Measurements from ENCODE around the gene CAV1. TPM values are rescaled to one million over a fixed set of nuclear protein-coding genes. Genes with fewer than 3 reads are reported as not detected.
A peak's percentile ranks its signal among the peaks of the same experiment; 100 is the strongest.

The CAV1 gene
- total and polyA plus RNA-seq, 12 donors = 93.0 to 364 (median 274) TPM

DNA sequence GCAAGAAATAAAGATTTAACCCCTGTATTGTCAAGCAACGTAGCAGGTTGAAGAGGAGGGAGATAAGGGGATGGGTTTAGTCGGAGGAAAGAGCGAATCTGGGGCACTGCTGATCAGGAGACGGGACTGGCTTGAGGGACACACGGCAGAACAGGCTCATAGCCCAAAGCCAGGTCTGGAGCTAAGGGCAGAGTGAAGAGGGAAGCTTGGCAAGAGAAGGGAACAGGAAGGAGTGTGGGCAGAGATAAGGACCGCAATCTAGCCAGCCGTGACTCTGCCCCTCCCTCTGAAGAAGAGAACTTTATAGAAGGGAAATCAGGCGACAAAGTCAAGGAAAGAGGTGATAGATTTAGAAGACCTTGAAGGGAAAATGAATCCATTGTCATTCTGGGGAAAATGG lies 67.6 kb downstream of the CAV1 start:
- peaks cover 0 to 33% (median 30%) of the 10 kb centered on the region in 9 donors for H3K4me1 ChIP-seq
- WGBS, 2 donors = 20 to 21% methylated on average over 8 of the region's 8 CpGs
- peak; percentile 39 to 92 (median 75) for ATAC-seq
- no peaks in the 10 kb centered on the region for H3K9me3 ChIP-seq
- peak overlapping the region in 5 of 10 donors; percentile 4 to 49 (median 33) for H3K27ac ChIP-seq
- H3K27me3 ChIP-seq = peaks cover 0 to 19% (median 0%) of the 10 kb centered on the region in 7 donors
- H3K36me3 ChIP-seq = no peaks in the 10 kb centered on the region
- peak; percentile 23 to 36 for DNase-seq
- TF ChIP-seq, protein P1, sequence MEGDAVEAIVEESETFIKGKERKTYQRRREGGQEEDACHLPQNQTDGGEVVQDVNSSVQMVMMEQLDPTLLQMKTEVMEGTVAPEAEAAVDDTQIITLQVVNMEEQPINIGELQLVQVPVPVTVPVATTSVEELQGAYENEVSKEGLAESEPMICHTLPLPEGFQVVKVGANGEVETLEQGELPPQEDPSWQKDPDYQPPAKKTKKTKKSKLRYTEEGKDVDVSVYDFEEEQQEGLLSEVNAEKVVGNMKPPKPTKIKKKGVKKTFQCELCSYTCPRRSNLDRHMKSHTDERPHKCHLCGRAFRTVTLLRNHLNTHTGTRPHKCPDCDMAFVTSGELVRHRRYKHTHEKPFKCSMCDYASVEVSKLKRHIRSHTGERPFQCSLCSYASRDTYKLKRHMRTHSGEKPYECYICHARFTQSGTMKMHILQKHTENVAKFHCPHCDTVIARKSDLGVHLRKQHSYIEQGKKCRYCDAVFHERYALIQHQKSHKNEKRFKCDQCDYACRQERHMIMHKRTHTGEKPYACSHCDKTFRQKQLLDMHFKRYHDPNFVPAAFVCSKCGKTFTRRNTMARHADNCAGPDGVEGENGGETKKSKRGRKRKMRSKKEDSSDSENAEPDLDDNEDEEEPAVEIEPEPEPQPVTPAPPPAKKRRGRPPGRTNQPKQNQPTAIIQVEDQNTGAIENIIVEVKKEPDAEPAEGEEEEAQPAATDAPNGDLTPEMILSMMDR (IDR thresholded peaks at IDR 0.05) = no peak
- intact Hi-C loops (cut with DNase I) = loop anchor here in 8 of 10 donors (1.0 to 10.0 kb wide), 8 partner anchors 80 to 420 kb away; partner anchors contain the start of gene MET (in 3 of the 8)
- H3K4me3 ChIP-seq = peak overlapping the region in 7 of 10 donors; percentile 2 to 41 (median 18)

DNA sequence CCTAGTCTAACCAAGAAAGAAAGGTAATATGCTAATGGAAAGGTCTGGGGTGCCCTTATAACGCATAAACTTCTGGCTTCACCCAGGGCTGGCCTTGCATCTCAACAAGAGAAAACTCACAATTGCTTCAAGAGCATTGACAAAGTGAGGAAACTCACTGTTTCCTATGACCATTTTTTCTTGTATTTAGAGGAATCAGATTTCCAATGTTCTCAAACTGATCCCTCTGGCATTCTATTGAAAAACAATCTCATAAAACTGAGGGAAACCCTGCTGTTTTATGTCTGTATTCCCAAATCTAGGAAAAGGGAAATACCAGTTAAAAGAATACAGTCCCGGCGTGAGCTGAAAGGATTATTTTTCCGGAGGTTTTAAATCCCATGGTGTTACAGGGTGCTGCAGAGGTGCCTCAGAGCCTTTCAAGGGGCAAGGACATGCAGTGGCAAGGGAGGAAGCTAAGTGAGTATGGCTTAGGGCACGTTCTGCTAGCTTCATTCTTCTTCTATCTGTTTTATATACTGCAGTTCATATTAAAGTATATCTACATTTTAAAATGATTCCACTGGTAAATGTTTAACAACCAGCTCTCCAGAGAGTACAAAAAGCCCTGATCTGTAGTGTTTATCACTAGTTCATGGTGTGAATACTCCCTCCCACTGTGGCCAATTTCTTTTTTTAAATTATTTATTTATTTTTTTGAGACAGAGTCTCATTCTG lies 68.7 kb downstream of the CAV1 start:
- intact Hi-C loops (cut with DNase I) = loop anchor here in 8 of 10 donors (2.0 to 10.0 kb wide), 7 partner anchors 79 to 421 kb away; partner anchors contain the start of gene MET (in 3 of the 8)
- ATAC-seq = no peak
- 74 to 82% methylated on average over 5 of the region's 5 CpGs for WGBS, 2 donors

DNA sequence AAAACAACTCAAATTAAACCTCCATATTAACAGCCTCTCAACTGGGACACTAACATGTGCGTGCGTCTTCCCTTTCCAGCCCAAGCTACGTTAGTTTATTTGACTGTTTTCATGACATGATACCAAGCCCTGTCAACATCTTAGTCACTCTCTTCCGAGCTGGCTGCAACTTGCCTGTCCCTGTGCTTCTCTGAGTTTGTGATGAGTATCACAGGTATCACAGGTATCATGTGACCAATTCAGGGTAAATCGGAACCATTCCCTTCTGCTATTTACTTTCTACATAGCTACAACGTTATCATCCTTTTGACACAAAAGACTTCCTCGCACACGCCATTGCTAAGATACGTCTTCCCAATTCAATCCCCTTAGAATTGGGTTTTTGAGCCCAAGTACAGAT lies 70.2 kb downstream of the CAV1 start:
- no peak overlapping the region for H3K27ac ChIP-seq
- H3K9me3 ChIP-seq = no peaks in the 10 kb centered on the region
- TF ChIP-seq, protein P1 (IDR thresholded peaks at IDR 0.05) = no peak
- no peak for DNase-seq
- peaks cover 0 to 20% (median 15%) of the 10 kb centered on the region in 9 donors for H3K4me1 ChIP-seq
- intact Hi-C loops (cut with DNase I) = loop anchor here in 3 of 10 donors (5.0 to 10.0 kb wide), 3 partner anchors 77 to 420 kb away; partner anchors contain the start of gene MET (in 1 of the 3)
- no peak for ATAC-seq
- H3K27me3 ChIP-seq = peaks cover 0 to 19% (median 0%) of the 10 kb centered on the region in 7 donors
- no peaks in the 10 kb centered on the region for H3K36me3 ChIP-seq
- H3K4me3 ChIP-seq = no peak overlapping the region
- WGBS, 2 donors = 96 to 98% methylated on average over 9 of the region's 9 CpGs

More for the DNA sequence above, 68.7 kb downstream of the CAV1 start:
- Histone ChIP-seq H3K9me3 (no peaks in the 10 kb centered on the region), H3K27ac (peak overlapping the region in 2 of 10 donors; percentile 33 to 34), H3K36me3 (no peaks in the 10 kb centered on the region), H3K4me3 (no peak overlapping the region), H3K27me3 (peaks cover 0 to 19% (median 0%) of the 10 kb centered on the region in 7 donors), H3K4me1 (peaks cover 0 to 25% (median 21%) of the 10 kb centered on the region in 9 donors)
- no peak for DNase-seq
- TF ChIP-seq, protein P1 (IDR thresholded peaks at IDR 0.05) = no peak

DNA sequence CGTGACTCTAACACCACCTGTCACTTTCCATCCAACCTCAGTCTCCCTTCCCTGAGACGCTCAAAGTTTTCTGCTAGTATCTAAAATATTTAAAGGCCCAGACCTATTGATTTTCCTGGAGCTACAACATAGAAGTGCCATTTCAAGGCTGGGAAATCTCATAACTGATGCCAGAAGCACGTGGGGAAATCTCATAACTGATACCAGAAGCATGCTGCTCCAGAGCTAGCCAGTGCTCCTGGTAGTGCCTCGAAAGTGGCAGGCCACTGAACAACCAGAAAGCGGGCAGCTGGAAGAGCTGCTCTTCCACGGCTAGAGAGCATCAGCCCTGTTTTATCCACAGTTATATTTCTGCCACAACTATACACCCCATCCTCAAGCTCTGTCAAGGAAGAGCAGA lies 72.5 kb downstream of the CAV1 start:
- Histone ChIP-seq H3K27ac (no peak overlapping the region), H3K36me3 (no peaks in the 10 kb centered on the region), H3K9me3 (no peaks in the 10 kb centered on the region), H3K4me1 (peaks cover 0 to 11% (median 8%) of the 10 kb centered on the region in 9 donors), H3K4me3 (no peak overlapping the region), H3K27me3 (peaks cover 0 to 15% (median 0%) of the 10 kb centered on the region in 7 donors)
- TF ChIP-seq, protein P1 (IDR thresholded peaks at IDR 0.05) = no peak
- 83 to 84% methylated on average over 6 of the region's 6 CpGs for WGBS, 2 donors
- no peak for DNase-seq
- intact Hi-C loops (cut with DNase I) = loop anchor here in 3 of 10 donors (5.0 to 10.0 kb wide), 3 partner anchors 75 to 423 kb away; partner anchors contain the start of gene MET (in 1 of the 3)
- no peak for ATAC-seq
